ENCODE measurements around the gene SCAPER.

DNA sequence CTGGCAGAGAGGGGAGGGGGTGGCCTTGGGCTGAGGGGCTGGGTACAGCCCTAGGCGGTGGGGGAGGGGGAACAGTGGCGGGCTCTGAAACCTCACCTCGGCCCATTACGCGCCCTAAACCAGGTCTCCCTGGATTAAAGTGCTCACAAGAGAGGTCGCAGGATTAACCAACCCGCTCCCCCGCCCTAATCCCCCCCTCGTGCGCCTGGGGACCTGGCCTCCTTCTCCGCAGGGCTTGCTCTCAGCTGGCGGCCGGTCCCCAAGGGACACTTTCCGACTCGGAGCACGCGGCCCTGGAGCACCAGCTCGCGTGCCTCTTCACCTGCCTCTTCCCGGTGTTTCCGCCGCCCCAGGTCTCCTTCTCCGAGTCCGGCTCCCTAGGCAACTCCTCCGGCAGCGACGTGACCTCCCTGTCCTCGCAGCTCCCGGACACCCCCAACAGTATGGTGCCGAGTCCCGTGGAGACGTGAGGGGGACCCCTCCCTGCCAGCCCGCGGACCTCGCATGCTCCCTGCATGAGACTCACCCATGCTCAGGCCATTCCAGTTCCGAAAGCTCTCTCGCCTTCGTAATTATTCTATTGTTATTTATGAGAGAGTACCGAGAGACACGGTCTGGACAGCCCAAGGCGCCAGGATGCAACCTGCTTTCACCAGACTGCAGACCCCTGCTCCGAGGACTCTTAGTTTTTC is 563.6 kb downstream of the SCAPER start:
- TF ChIP-seq CTCF (conservative IDR thresholded peaks at IDR 0.05; ENCODE audit: low read depth, low read length) (no peak), EZH2 (IDR thresholded peaks at IDR 0.05; ENCODE audit: borderline replicate concordance, low read depth, low read length, poor library complexity, severe bottlenecking) (no peak)
